Cardiac fibroblast (primary cell): ENCODE measurements around the gene SLC25A47.
"Not testable (repeated sequence)": the region's sequence is repeated elsewhere in the genome, so short reads cannot be mapped to it uniquely, and the experiment has no call there.

Source experiments
- DNase-seq, 2 donors: peaks; one replicate each; pipeline versions ENCODE4 v3.0.0 to v3.0.0-alpha.2; 2010; ENCODE audit warnings: low read depth in 2 of 2
- H3K4me3 ChIP-seq, 2 donors: replicated peaks in 1 of 2; 1 replicate in 1 of 2; 2 replicates in 1 of 2; pipeline ENCODE4 v1.5.1; 2011; ENCODE audit warnings: low read depth in 2 of 2, low read length in 2 of 2, mild to moderate bottlenecking in 2 of 2, moderate library complexity in 1 of 2
- TF ChIP-seq, protein P1 (sequence below): IDR thresholded peaks from one replicate; pipeline ENCODE4 v1.5.1; 2011; ENCODE audit warnings: low read depth, mild to moderate bottlenecking, low read length, inconsistent platforms

The SLC25A47 gene

DNA sequence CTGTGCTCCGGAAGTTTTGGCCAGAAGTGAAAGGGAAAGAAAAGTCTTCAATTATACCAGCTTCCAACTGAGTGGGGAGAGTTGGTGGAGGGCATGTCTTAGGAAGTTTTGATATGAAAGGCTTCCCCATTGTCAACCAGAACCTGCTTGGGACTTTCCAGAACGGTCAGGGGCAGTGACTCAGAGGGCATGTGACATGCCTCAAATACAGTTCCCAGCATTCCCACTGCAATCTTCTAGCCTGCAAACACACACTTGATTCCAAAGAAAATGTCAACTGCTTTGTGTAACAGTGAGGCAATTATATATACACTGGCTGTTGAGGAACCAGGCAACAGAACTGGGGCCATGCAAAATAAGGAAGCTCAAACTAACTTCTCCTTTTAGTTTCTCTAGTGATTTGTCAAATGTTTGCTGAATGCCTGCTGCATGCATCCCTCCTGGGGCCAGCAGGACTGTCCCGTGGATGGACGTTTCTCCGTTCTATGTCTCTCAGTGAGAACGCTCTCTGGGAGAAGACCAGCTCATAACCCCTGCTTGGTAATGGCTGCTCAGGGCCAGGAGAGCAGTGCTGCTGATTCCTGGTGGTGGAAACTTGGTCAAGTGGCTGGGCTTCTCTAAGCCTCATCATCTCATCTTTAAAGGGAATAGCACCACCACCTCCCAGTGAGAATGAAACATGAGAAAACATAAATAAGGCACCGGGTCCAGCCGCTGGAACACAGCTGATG is 18.3 kb downstream of the SLC25A47 start:
- DNase-seq: peak; percentile 75 to 89
- H3K4me3 ChIP-seq: no peak overlapping the region
- TF ChIP-seq, protein P1, sequence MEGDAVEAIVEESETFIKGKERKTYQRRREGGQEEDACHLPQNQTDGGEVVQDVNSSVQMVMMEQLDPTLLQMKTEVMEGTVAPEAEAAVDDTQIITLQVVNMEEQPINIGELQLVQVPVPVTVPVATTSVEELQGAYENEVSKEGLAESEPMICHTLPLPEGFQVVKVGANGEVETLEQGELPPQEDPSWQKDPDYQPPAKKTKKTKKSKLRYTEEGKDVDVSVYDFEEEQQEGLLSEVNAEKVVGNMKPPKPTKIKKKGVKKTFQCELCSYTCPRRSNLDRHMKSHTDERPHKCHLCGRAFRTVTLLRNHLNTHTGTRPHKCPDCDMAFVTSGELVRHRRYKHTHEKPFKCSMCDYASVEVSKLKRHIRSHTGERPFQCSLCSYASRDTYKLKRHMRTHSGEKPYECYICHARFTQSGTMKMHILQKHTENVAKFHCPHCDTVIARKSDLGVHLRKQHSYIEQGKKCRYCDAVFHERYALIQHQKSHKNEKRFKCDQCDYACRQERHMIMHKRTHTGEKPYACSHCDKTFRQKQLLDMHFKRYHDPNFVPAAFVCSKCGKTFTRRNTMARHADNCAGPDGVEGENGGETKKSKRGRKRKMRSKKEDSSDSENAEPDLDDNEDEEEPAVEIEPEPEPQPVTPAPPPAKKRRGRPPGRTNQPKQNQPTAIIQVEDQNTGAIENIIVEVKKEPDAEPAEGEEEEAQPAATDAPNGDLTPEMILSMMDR: no peak

DNA sequence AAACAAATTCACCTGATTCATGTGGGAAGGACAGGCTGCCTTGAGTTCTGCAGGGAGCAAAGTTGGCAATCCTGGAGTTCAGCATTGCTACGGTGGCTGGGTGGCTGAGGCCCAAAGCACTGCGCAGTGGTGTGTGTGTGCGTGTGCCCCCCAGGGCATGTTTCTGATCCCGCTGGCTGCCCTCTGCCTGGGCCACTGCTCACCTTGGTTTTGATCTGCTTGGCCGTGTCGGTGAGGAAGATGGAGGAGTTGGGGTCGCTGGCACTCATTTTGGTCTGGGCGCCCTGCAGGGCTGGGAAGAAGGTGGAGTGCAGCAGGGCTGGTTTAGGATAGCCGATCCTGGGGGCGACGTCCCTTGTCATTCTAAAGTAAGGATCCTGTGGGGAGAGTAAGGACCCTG is 19.1 kb downstream of the SLC25A47 start:
- TF ChIP-seq, protein P1: no peak
- no peak for DNase-seq
- H3K4me3 ChIP-seq: no peak overlapping the region

DNA sequence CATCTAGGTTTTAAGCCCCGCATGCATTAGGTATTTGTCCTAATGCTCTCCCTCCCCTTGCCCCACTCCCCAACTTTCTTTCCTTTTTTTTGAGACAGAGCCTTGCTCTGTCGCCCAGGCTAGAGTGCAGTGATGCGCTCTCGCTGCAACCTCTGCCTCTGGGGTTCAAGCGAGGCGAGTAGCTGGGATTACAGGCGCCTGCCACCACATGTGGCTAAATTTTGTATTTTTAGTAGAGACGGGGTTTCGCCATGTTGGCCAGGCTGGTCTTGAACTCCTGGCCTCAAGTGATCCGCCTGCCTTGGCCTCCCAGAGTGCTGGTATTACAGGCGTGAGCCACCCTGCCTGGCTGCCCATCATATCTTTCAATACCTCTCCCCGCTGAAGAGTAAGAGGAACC is 19.7 kb downstream of the SLC25A47 start:
- not testable (repeated sequence) for H3K4me3 ChIP-seq, DNase-seq

DNA sequence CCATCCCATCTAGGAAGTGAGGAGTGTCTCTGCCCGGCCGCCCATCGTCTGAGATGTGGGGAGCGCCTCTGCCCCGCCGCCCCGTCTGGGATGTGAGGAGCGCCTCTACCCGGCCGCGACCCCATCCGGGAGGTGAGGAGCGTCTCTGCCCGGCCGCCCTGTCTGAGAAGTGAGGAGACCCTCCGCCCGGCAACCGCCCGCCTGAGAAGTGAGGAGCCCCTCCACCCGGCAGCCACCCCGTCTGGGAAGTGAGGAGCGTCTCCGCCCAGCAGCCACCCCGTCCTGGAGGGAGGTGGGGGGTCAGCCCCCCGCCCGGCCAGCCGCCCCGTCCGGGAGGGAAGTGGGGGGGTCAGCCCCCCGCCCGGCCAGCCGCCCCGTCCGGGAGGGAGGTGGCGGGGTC is 21.5 kb downstream of the SLC25A47 start:
- not testable (repeated sequence) for DNase-seq, H3K4me3 ChIP-seq

DNA sequence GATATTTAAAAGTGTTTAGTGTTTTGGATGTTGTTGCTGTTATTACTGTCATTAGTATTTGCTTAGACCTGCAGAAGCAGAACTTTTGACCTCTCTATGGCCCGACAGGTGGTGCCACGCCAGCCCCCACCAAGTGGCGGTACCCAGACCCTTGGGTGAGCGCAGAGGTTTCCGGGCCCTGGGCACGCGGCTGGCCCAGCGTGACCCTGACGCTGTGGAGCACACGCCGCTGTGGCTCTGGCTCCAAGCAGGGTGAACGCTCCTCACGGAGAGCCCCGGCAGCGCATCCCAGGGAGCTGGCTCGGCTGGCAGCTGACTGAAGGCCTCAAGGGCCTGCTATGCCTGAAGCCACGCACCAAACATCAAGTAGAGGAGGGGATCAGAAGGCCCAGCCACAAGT is 22.6 kb downstream of the SLC25A47 start:
- TF ChIP-seq, protein P1: no peak
- no peak for DNase-seq
- no peak overlapping the region for H3K4me3 ChIP-seq

DNA sequence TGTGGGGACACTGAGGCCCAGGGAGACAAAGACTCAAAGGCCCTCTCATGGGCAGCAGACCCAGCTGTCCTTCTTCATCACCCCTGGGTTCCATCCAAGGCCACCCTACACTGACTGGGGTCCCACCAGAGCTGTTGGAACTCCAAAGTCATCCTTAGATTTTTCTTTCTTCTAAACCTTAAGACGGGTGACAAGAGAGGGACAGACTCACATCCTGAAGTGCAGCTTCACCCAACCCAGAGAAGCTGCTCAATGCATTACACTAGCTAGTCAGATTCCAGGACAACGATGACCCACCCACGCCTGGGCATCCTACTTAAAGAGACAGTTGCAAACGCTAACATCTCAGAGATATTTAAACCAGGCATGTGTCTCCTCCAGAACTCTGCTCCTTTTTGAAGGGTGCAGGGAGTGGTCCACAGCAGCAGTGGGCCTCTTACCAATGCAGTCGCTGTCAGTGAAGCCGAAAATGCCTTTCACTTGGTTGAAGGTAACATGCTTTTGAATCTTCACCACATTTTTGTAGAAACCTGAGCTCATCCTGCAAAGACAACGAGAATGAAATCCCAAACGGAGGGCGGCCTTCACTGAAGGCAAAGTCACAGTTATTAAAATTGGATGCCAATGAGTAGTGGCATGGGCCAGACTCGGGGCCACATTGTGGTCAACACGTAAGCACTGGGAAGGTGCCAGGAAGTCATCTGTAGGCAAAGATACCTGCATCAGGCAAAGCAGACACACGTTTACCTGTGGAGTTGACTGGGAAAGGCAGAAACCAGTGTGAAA is 23.4 kb downstream of the SLC25A47 start:
- H3K4me3 ChIP-seq: no peak overlapping the region
- DNase-seq: no peak
- TF ChIP-seq, protein P1: no peak

DNA sequence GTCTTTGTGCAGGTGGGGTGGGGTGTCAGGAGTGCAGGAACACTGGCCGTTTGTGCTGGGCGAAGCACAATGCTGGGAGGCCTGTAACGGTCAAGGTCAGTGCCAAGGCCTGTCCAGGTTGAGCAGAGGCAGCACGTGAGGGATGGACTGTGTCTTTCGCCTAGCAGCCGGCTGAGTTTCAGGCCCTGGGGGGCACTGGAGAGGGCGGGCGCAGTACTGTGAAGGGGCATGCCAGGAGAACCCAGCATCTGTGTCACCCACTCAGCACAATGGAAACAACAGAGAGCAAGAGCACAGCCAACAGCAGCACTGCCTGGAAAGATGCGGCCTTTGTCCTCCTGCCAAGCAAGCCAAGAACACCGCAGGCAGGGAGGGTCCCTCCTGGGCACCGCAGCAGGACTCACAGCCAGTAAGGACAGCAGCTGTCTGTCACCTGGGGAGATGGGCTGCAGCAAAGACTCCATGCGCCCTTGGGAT is 25.2 kb downstream of the SLC25A47 start:
- no peak for DNase-seq
- TF ChIP-seq, protein P1: no peak
- H3K4me3 ChIP-seq: no peak overlapping the region
